OCI-LY7 (cell line): ENCODE measurements around the gene CCDC73. TPM values are rescaled to one million over a fixed set of nuclear protein-coding genes. Genes with fewer than 3 reads are reported as not detected.
A peak's percentile ranks its signal among the peaks of the same experiment; 100 is the strongest.

Experiments
- BruUV-seq: library from RNA; stranded (reverse); fragments of 400-500 nt; replicated peaks from 2 replicates; lab custom pipeline; 2021; lab: Mats Ljungman, UMichigan
- CTCF ChIA-PET: fragments of 300-600 bp; sonication (Branson Sonifier 250); formaldehyde crosslinking; loops from one replicate; lab custom pipeline; 2022; ENCODE audit warnings: antibody characterized with exemption; ENCODE audit not compliant: unreplicated experiment; lab: Charles Lee
- POLR2A ChIA-PET: fragments of 300-600 bp; sonication (Branson Sonifier 250); formaldehyde crosslinking; loops from one replicate; lab custom pipeline; 2022; ENCODE audit warnings: antibody characterized with exemption; lab: Charles Lee
- DNase-seq: peaks from one replicate; pipeline ENCODE4 v3.0.0-alpha.2; 2015; ENCODE audit warnings: low spot score
- H2AFZ ChIP-seq: fragments of 200-600 bp; sonication (generic), shearing (Covaris generic); 2 replicates; pipeline ENCODE4 v1.6.1; 2014; ENCODE audit warnings: mild to moderate bottlenecking, antibody characterized with exemption, low read length, moderate library complexity
- H3K27ac ChIP-seq: fragments of 200-600 bp; sonication (generic); 2 replicates; pipeline ENCODE4 v1.5.1; 2014; ENCODE audit warnings: mixed run types, low read depth, mild to moderate bottlenecking, moderate library complexity, low read length, inconsistent platforms; ENCODE audit not compliant: poor library complexity, severe bottlenecking
- H3K36me3 ChIP-seq: fragments of 200-600 bp; sonication (generic); 2 replicates; pipeline ENCODE4 v1.6.1; 2014; ENCODE audit warnings: mild to moderate bottlenecking, antibody characterized with exemption, low read length, moderate library complexity, mixed read lengths; ENCODE audit not compliant: insufficient read depth
- H3K4me1 ChIP-seq: fragments of 200-600 bp; sonication (generic); 2 replicates; pipeline ENCODE4 v1.5.1; 2014; ENCODE audit warnings: mild to moderate bottlenecking, low read length; ENCODE audit not compliant: insufficient read depth, poor library complexity, severe bottlenecking
- H3K4me2 ChIP-seq: fragments of 200-600 bp; sonication (generic); 2 replicates; pipeline ENCODE4 v1.6.1; 2014; ENCODE audit warnings: mild to moderate bottlenecking, low read length
- H3K4me3 ChIP-seq: fragments of 200-600 bp; sonication (generic); 2 replicates; pipeline ENCODE4 v1.5.1; 2014; ENCODE audit warnings: mild to moderate bottlenecking, low read depth, low read length; ENCODE audit not compliant: poor library complexity, severe bottlenecking
- H3K79me2 ChIP-seq: fragments of 200-600 bp; sonication (generic); 2 replicates; pipeline ENCODE4 v1.6.1; 2016; ENCODE audit warnings: low read depth, mild to moderate bottlenecking, low read length, moderate library complexity, mixed read lengths; ENCODE audit not compliant: insufficient read depth
- H3K9me2 ChIP-seq: fragments of 200-600 bp; sonication (generic); 2 replicates; pipeline ENCODE4 v1.6.1; 2016; ENCODE audit warnings: mild to moderate bottlenecking, low read length, mixed read lengths; ENCODE audit not compliant: insufficient read depth
- H3K9me3 ChIP-seq: fragments of 200-600 bp; sonication (generic); 2 replicates; pipeline ENCODE4 v1.6.1; 2014; ENCODE audit warnings: mild to moderate bottlenecking, mixed run types, low read length, mixed read lengths
- H4K20me1 ChIP-seq: fragments of 200-600 bp; sonication (generic); 2 replicates; pipeline ENCODE4 v1.6.1; 2014; ENCODE audit warnings: mild to moderate bottlenecking, antibody characterized with exemption, low read length, moderate library complexity, mixed read lengths; ENCODE audit not compliant: insufficient read depth
- EZH2phosphoT487 ChIP-seq: fragments of 200-600 bp; sonication (generic); IDR thresholded peaks from 2 replicates; pipeline ENCODE4 v1.6.1; 2018; ENCODE audit warnings: low read depth, borderline replicate concordance, mild to moderate bottlenecking, mixed run types, antibody characterized with exemption, low read length, moderate library complexity, mixed read lengths
- intact Hi-C: fragments of 100-400 bp; cut with micrococcal nuclease; formaldehyde crosslinking; loops from one replicate; pipeline ENCODE4 v1.10.0; 2022; ENCODE audit not compliant: unreplicated experiment
- total RNA-seq, 2 experiments: library from RNA; depleted of rRNA in 1 of 2; stranded (reverse); fragments of >200 nt in 1 of 2; shearing (Covaris generic) in 1 of 2; gene quantifications; 2 replicates each; pipeline ENCODE4 v1.2.3, GENCODE V29; 2014 to 2022
- TF ChIP-seq, protein P1 (sequence below): fragments of 200-600 bp; sonication (generic); conservative IDR thresholded peaks from 2 replicates; pipeline ENCODE4 v1.5.1; 2014; ENCODE audit warnings: mild to moderate bottlenecking, antibody characterized with exemption, low read length, moderate library complexity, mixed read lengths

Gene CCDC73
- total RNA-seq, 2 experiments from 2014 or later, result not detected

DNA sequence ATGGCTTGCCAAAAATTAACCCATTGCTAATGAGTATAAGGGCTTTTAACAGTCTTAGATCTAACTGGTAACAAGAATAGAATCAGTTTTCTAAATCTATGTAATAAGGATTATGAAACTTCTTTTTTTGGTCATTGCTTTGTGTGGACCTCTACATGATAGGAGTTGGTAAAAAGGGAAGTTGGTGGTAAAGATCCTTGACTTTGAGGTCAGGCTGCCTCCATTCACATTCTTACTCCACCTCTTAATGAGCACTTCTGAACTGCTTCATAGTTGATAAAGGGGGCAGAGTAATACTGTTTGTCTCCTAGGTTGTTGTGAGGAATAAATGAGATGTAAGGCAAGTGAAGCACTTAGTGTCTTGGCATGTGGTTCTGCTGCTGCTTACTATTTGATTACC lies 200.2 kb downstream of the CCDC73 start:
- ChIA-PET CTCF (no interaction called here), POLR2A (interaction anchor here (1.3 kb wide), 2 partner anchors 12 to 16 kb away, joined by 6 to 9 read pairs; no protein-coding TSS in a partner anchor)
- Histone ChIP-seq H3K36me3 (peaks cover 99% of the 10 kb centered on the region), H3K79me2 (peaks cover 35% of the 10 kb centered on the region), H2AFZ (no peak overlapping the region), H3K4me3 (no peak overlapping the region), H3K9me3 (no peaks in the 10 kb centered on the region), H3K27ac (no peak overlapping the region), H3K4me2 (no peak overlapping the region), H3K4me1 (no peaks in the 10 kb centered on the region), H3K9me2 (no peaks in the 10 kb centered on the region), H4K20me1 (no peaks in the 10 kb centered on the region; the same call in 1 of the 2 replicates)
- no peak for DNase-seq
- intact Hi-C loops, result no loop called here
- TF ChIP-seq, protein P1, sequence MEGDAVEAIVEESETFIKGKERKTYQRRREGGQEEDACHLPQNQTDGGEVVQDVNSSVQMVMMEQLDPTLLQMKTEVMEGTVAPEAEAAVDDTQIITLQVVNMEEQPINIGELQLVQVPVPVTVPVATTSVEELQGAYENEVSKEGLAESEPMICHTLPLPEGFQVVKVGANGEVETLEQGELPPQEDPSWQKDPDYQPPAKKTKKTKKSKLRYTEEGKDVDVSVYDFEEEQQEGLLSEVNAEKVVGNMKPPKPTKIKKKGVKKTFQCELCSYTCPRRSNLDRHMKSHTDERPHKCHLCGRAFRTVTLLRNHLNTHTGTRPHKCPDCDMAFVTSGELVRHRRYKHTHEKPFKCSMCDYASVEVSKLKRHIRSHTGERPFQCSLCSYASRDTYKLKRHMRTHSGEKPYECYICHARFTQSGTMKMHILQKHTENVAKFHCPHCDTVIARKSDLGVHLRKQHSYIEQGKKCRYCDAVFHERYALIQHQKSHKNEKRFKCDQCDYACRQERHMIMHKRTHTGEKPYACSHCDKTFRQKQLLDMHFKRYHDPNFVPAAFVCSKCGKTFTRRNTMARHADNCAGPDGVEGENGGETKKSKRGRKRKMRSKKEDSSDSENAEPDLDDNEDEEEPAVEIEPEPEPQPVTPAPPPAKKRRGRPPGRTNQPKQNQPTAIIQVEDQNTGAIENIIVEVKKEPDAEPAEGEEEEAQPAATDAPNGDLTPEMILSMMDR, result no peak
- no peak for TF ChIP-seq EZH2phosphoT487
- BruUV-seq, result TSS peak; percentile 5

DNA sequence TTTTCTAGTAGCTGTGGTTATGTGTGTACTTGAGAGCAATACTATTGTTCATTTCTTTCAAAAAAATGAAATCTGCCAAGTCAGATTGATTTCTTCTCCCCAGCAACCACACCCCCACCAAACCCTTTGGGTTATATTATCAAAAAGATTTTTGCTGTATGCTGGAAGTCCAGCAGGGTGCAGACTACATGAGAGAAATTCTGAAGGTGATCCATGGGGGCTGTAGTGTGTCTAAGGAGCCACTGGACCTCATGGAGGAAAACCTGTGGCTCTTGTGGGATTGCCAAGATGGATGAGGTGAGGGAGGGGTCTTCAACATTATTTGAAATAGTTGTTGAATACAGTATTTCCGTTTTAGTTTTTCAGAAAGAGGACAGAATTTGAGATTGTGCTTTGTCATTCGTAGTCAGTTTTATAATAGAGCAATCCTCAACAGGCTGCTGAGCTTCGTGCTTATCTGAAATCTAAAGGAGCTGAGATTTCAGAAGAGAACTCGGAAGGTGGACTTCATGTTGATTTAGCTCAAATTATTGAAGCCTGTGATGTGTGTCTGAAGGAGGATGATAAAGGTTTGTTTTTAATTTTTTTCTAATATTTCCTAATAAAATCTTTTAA lies 207.8 kb downstream of the CCDC73 start:
- H2AFZ ChIP-seq, result no peak overlapping the region
- CTCF ChIA-PET, result no interaction called here
- peak; percentile 31 for DNase-seq
- intact Hi-C loops, result loop anchor here (10.0 kb wide), 2 partner anchors 308 to 578 kb away; partner anchors contain the start of genes CSTF3 and QSER1
- H3K4me1 ChIP-seq, result peaks cover 32% of the 10 kb centered on the region
- peak overlapping the region; percentile 96 for H3K4me2 ChIP-seq
- TF ChIP-seq, protein P1, result peak; percentile 70
- no peak for TF ChIP-seq EZH2phosphoT487
- peaks cover 41% of the 10 kb centered on the region for H4K20me1 ChIP-seq
- no peak overlapping the region for H3K27ac ChIP-seq
- POLR2A ChIA-PET, result interaction anchor here (1.1 to 1.7 kb wide), 2 partner anchors 8 to 10 kb away, joined by 3 to 5 read pairs; no protein-coding TSS in a partner anchor
- peaks cover 61% of the 10 kb centered on the region for H3K36me3 ChIP-seq
- H3K4me3 ChIP-seq, result peak overlapping the region; percentile 98
- peaks cover 69% of the 10 kb centered on the region for H3K79me2 ChIP-seq
- no peaks in the 10 kb centered on the region for H3K9me2 ChIP-seq
- H3K9me3 ChIP-seq, result no peaks in the 10 kb centered on the region
- BruUV-seq, result no TSS peak

DNA sequence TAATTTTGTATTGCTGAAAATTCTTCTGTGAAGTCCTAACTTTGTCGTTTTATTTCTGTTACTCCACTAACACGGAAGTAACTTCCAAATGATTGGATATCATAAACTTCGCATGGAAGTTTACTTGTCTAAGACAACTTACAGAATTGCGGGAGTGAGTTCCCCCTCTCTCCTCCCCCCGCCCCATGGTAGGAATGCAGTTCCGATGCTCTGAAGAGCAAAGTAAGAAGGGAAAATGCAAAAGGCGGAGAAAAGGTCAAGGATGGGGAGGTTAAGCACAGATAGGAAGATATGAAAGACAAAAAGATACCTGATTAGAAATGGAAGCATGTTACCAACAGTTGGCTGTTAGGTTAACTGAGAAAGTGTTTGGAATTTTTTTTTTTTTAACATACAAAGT lies 209.5 kb downstream of the CCDC73 start:
- Histone ChIP-seq H2AFZ (no peak overlapping the region), H3K4me2 (peak overlapping the region; percentile 96), H3K4me1 (peaks cover 32% of the 10 kb centered on the region), H3K79me2 (peaks cover 62% of the 10 kb centered on the region), H3K9me3 (no peaks in the 10 kb centered on the region), H3K4me3 (peak overlapping the region; percentile 98), H3K9me2 (no peaks in the 10 kb centered on the region), H3K36me3 (peaks cover 44% of the 10 kb centered on the region), H4K20me1 (peaks cover 41% of the 10 kb centered on the region), H3K27ac (peak overlapping the region; percentile 72)
- intact Hi-C loops, result loop anchor here (5.0 to 10.0 kb wide), 3 partner anchors 197 to 580 kb away; partner anchors contain the start of genes CSTF3 and QSER1
- TSS peak; percentile 61 for BruUV-seq
- CTCF ChIA-PET, result no interaction called here
- POLR2A ChIA-PET, result no interaction called here
- no peak for TF ChIP-seq EZH2phosphoT487
- TF ChIP-seq, protein P1, result no peak
- DNase-seq, result no peak
